Astrocyte of the spinal cord (primary cell): Measurements from ENCODE around the gene FAT2.
A peak's percentile ranks its signal among the peaks of the same experiment; 100 is the strongest.
"Not testable (repeated sequence)": the region's sequence is repeated elsewhere in the genome, so short reads cannot be mapped to it uniquely, and the experiment has no call there.

ENCODE experiments used
- DNase-seq: peaks from one replicate; pipeline ENCODE4 v3.0.0; 2011; ENCODE audit warnings: low read depth, low spot score
- H3K4me3 ChIP-seq: 2 replicates; pipeline ENCODE4 v1.5.1; 2011; ENCODE audit warnings: low read depth, mild to moderate bottlenecking, low read length, moderate library complexity
- in situ Hi-C: cut with HindIII; loops from 2 replicates; pipeline ENCODE4 v1.10.0; 2017; ENCODE audit warnings: low sequenced_read_pairs
- TF ChIP-seq, protein P1 (sequence below): IDR thresholded peaks from 2 replicates; pipeline ENCODE4 v1.5.1; 2012; ENCODE audit warnings: low read depth, mild to moderate bottlenecking, low read length, inconsistent platforms

Gene FAT2

GRCh38 chr5:151596828-151597539, 5.9 kb upstream of the FAT2 start:
- peak; percentile 13 for DNase-seq
- TF ChIP-seq, protein P1, sequence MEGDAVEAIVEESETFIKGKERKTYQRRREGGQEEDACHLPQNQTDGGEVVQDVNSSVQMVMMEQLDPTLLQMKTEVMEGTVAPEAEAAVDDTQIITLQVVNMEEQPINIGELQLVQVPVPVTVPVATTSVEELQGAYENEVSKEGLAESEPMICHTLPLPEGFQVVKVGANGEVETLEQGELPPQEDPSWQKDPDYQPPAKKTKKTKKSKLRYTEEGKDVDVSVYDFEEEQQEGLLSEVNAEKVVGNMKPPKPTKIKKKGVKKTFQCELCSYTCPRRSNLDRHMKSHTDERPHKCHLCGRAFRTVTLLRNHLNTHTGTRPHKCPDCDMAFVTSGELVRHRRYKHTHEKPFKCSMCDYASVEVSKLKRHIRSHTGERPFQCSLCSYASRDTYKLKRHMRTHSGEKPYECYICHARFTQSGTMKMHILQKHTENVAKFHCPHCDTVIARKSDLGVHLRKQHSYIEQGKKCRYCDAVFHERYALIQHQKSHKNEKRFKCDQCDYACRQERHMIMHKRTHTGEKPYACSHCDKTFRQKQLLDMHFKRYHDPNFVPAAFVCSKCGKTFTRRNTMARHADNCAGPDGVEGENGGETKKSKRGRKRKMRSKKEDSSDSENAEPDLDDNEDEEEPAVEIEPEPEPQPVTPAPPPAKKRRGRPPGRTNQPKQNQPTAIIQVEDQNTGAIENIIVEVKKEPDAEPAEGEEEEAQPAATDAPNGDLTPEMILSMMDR = no peak
- in situ Hi-C loops = no loop called here
- no peak overlapping the region for H3K4me3 ChIP-seq

- TF ChIP-seq, protein P1 = no peak
- no peak overlapping the region for H3K4me3 ChIP-seq
- no peak for DNase-seq
- in situ Hi-C loops = no loop called here
These were observed 4.3 kb upstream of the FAT2 start for GRCh38 chr5:151595411-151595826.

DNA sequence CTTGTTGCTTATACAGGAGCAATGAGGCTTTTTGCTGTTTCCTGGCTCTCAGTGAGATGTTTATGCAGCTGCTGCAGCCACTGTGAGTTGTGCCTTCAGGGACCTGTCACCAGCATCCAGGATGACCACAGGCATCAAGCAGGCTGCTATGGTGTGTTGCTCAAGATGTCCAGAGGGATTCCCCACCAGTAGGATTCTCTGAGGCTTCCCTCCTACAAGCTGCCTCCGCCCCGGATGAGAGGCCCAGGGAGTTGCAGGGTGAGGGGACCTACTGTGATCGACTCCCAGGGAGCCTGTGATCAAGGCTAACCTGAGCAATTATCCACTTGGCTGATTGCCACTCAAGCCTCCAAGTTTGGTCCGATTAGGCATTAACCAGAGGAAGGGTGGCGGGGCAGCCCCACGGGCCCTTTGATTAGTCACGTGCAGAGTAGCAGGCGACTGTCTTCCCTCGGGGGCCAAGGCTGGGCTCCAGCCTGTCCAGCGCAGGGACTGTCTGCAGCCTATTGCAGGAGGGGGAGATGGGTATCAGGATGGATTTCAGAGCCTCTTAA, 1.8 kb upstream of the FAT2 start:
- no peak overlapping the region for H3K4me3 ChIP-seq
- TF ChIP-seq, protein P1 = no peak
- in situ Hi-C loops = no loop called here
- no peak for DNase-seq

- TF ChIP-seq, protein P1 = no peak
These were observed 1.1 kb downstream of the FAT2 start for GRCh38 chr5:151589878-151590570.

DNA sequence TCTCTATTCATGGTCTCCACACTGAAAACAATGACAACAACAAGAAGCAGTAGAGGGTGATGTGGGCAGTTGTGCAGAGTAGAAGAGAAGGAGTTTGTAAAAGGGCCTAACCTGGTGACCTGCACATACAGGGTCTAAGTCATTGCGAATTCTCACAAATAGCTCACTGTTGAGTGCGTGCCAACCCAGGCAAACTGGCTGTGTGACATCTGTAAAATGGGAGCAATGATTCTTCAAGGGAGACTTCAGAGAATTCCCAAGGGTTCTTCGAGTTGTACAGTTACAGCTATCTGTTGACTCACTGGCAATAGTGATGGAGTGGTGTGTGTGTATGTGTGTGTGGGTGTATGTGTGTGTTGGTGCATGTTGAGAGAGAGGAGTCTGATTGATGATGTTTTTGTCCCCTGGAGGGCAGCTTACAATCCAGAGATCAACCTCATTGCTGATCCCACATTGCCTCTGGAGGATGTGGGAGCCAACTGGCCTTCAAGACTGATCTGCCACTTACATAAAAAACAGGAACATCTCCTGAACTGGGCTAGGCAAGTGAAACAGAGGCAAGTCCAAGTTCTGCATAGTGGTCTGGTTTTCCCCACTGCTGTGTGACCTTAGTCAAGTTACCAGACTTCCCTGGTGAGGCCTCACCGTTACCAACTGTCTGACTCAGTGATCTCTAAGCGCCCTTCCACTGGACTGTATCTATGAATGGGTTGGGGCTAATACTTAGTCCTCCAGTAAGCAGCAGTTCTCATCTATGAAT, 3.2 kb downstream of the FAT2 start:
- in situ Hi-C loops = no loop called here
- DNase-seq = no peak
- TF ChIP-seq, protein P1 = no peak
- no peak overlapping the region for H3K4me3 ChIP-seq

More at GRCh38 chr5:151589878-151590570, 1.1 kb downstream of the FAT2 start:
- in situ Hi-C loops = no loop called here
- DNase-seq = no peak
- H3K4me3 ChIP-seq = no peak overlapping the region

GRCh38 chr5:151585970-151586369, 5.2 kb downstream of the FAT2 start:
- no peak for DNase-seq
- TF ChIP-seq, protein P1 = no peak
- H3K4me3 ChIP-seq = no peak overlapping the region
- in situ Hi-C loops = no loop called here

- DNase-seq, in situ Hi-C loops, H3K4me3 ChIP-seq: not testable (repeated sequence)
These were observed 5.8 kb downstream of the FAT2 start for GRCh38 chr5:151585344-151585743.
